ENCODE measurements around the gene NRROS. TPM values are rescaled to one million over a fixed set of nuclear protein-coding genes. Genes with fewer than 3 reads are reported as not detected.

The NRROS gene
- total RNA-seq, 2 donors from 2014 or later = 2.1 to 3.2 TPM

DNA sequence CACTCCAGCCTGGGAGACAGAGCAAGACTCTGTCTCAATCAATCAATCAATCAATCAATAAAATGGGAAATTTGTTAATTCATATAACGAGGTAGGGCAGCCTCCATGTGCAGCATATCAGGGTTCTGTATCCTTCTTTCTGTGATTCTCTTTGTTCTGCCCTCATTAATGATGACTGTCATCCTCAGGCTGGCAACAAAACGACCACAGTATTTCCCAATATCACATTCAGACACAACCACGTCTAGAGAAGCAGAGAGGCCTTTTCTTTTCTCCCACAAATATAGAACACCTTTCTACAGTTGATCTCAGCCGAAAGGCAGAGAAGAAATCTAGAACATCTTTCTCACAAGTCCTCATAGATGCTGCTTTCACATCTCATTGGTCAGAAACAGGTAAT lies 61.3 kb downstream of the NRROS start:
- Mint-ChIP-seq H3K4me1 (no peaks in the 10 kb centered on the region), H3K9me3 (no peaks in the 10 kb centered on the region), H3K36me3 (ENCODE audit: low read depth) (no peaks in the 10 kb centered on the region), H3K27ac (no peak overlapping the region), H3K27me3 (ENCODE audit: insufficient read depth) (no peaks in the 10 kb centered on the region), H3K4me3 (no peak overlapping the region)
- DNase-seq = no peak
- no peaks in the 10 kb centered on the region for H3K9me3 ChIP-seq (ENCODE audit: control insufficient read depth, low read length)
- H3K36me3 ChIP-seq (ENCODE audit: control insufficient read depth, insufficient read depth, low read length) = no peaks in the 10 kb centered on the region
- TF ChIP-seq, protein P1, sequence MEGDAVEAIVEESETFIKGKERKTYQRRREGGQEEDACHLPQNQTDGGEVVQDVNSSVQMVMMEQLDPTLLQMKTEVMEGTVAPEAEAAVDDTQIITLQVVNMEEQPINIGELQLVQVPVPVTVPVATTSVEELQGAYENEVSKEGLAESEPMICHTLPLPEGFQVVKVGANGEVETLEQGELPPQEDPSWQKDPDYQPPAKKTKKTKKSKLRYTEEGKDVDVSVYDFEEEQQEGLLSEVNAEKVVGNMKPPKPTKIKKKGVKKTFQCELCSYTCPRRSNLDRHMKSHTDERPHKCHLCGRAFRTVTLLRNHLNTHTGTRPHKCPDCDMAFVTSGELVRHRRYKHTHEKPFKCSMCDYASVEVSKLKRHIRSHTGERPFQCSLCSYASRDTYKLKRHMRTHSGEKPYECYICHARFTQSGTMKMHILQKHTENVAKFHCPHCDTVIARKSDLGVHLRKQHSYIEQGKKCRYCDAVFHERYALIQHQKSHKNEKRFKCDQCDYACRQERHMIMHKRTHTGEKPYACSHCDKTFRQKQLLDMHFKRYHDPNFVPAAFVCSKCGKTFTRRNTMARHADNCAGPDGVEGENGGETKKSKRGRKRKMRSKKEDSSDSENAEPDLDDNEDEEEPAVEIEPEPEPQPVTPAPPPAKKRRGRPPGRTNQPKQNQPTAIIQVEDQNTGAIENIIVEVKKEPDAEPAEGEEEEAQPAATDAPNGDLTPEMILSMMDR (conservative IDR thresholded peaks at IDR 0.05) = no peak
- 88 to 97% methylated on average over 3 to 4 of the region's 4 CpGs for WGBS, 2 experiments (ENCODE audit: insufficient coverage in 1 of 2, insufficient read length in 1 of 2)
- H3K9ac ChIP-seq (ENCODE audit: extremely low read depth, low read length, poor library complexity, severe bottlenecking) = no peak overlapping the region
- no peak overlapping the region for H3K27ac ChIP-seq (ENCODE audit: low read depth, low read length)
- H3K27me3 ChIP-seq (ENCODE audit: control insufficient read depth, insufficient read depth, low read length, poor library complexity, severe bottlenecking) = no peaks in the 10 kb centered on the region
- no peaks in the 10 kb centered on the region for H3K4me1 ChIP-seq (ENCODE audit: control insufficient read depth, insufficient read depth, low read length)
- no peak overlapping the region for H3K4me3 ChIP-seq (ENCODE audit: low read length)

DNA sequence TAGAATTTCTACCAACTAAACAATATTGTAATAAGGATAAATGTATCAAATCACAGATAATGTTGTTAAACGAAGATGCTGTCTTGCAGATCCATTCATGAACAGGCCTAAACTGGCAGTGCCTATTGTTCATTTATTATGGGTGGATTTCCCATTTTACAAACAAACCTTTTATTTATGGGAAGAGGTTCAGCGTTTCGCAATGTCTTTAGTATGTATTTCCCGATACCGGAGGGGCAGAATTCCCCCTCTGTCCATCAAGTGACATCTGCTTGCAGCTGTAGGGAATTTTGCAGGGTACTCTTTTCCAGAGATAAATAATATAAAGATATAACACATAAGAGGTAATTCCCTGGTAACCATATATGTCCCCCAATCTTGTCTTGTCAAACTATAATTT lies 66.8 kb downstream of the NRROS start:
- Histone ChIP-seq H3K9ac (ENCODE audit: extremely low read depth, low read length, poor library complexity, severe bottlenecking) (no peak overlapping the region), H3K4me1 (ENCODE audit: control insufficient read depth, insufficient read depth, low read length) (no peaks in the 10 kb centered on the region), H3K9me3 (ENCODE audit: control insufficient read depth, low read length) (no peaks in the 10 kb centered on the region), H3K27ac (ENCODE audit: low read depth, low read length) (no peak overlapping the region), H3K27me3 (ENCODE audit: control insufficient read depth, insufficient read depth, low read length, poor library complexity, severe bottlenecking) (no peaks in the 10 kb centered on the region), H3K4me3 (ENCODE audit: low read length) (no peak overlapping the region), H3K36me3 (ENCODE audit: control insufficient read depth, insufficient read depth, low read length) (no peaks in the 10 kb centered on the region)
- Mint-ChIP-seq H3K27ac (no peak overlapping the region), H3K27me3 (ENCODE audit: insufficient read depth) (peaks cover 6% of the 10 kb centered on the region), H3K9me3 (no peaks in the 10 kb centered on the region), H3K4me3 (no peak overlapping the region), H3K4me1 (peaks cover 3% of the 10 kb centered on the region), H3K36me3 (ENCODE audit: low read depth) (no peaks in the 10 kb centered on the region)
- WGBS, 2 experiments (ENCODE audit: insufficient coverage in 1 of 2, insufficient read length in 1 of 2) = 90 to 100% methylated on average over 1 to 5 of the region's 5 CpGs
- DNase-seq = no peak
- TF ChIP-seq, protein P1 (conservative IDR thresholded peaks at IDR 0.05) = no peak

DNA sequence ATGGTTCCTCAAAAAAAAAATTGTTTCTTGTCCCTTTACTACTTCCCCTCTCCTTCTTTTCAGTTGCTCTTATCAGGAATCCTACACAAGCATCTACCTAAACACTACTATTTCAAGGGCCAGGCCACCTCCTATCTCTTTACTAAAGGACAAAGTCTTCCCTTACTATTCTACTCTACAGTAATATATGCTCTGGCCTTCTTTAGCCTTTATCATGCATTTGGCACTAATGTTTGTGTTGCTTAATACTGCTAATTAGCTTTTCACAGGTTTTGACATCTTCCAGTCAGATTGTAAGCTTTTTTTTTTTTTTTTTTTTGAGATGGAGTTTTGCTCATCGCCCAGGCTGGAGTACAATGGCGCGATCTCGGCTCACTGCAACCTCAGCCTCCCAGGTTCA lies 67.2 kb downstream of the NRROS start:
- Histone ChIP-seq H3K27me3 (ENCODE audit: control insufficient read depth, insufficient read depth, low read length, poor library complexity, severe bottlenecking) (no peaks in the 10 kb centered on the region), H3K27ac (ENCODE audit: low read depth, low read length) (no peak overlapping the region), H3K4me1 (ENCODE audit: control insufficient read depth, insufficient read depth, low read length) (no peaks in the 10 kb centered on the region), H3K4me3 (ENCODE audit: low read length) (no peak overlapping the region), H3K9me3 (ENCODE audit: control insufficient read depth, low read length) (no peaks in the 10 kb centered on the region), H3K9ac (ENCODE audit: extremely low read depth, low read length, poor library complexity, severe bottlenecking) (no peak overlapping the region), H3K36me3 (ENCODE audit: control insufficient read depth, insufficient read depth, low read length) (no peaks in the 10 kb centered on the region)
- H3K4me3 Mint-ChIP-seq = no peak overlapping the region
- TF ChIP-seq, protein P1 (conservative IDR thresholded peaks at IDR 0.05) = no peak
- DNase-seq = no peak
- no peaks in the 10 kb centered on the region for H3K36me3 Mint-ChIP-seq (ENCODE audit: low read depth)
- 92% methylated on average over 4 of the region's 4 CpGs; no CpG with 5 or more reads in 1 of the 2 experiments for WGBS, 2 experiments (ENCODE audit: insufficient coverage in 1 of 2, insufficient read length in 1 of 2)
- H3K4me1 Mint-ChIP-seq = peaks cover 6% of the 10 kb centered on the region
- no peak overlapping the region for H3K27ac Mint-ChIP-seq
- H3K9me3 Mint-ChIP-seq = no peaks in the 10 kb centered on the region
- H3K27me3 Mint-ChIP-seq (ENCODE audit: insufficient read depth) = peaks cover 6% of the 10 kb centered on the region
